ENCODE measurements around the gene GMPR. TPM values are rescaled to one million over a fixed set of nuclear protein-coding genes. Genes with fewer than 3 reads are reported as not detected.

The GMPR gene
- total and polyA plus RNA-seq, 10 donors: 5.4 to 37.4 (median 13.8) TPM

- Histone ChIP-seq H3K27me3 (replicated peaks in 1 of 7) (no peaks in the 10 kb centered on the region), H3K36me3 (peaks cover 0 to 7% (median 0%) of the 10 kb centered on the region in 6 donors), H3K4me3 (no peak overlapping the region), H3K4me1 (no peaks in the 10 kb centered on the region), H3K27ac (no peak overlapping the region), H3K9me3 (no peaks in the 10 kb centered on the region)
- intact Hi-C loops (cut with DNase I; ENCODE audit: low total_unique reads): no loop called here
- no peak for DNase-seq
- 56 to 81% (median 75%) methylated on average over 4 of the region's 4 CpGs for WGBS, 5 donors
- TF ChIP-seq POLR2A (IDR thresholded peaks at IDR 0.05): no peak
- TF ChIP-seq POLR2AphosphoS5 (IDR thresholded peaks at IDR 0.05): no peak
- no peak for TF ChIP-seq CTCF (IDR thresholded peaks at IDR 0.05 in 8 of 11, conservative IDR thresholded peaks at IDR 0.05 in 3 of 11)
Measured at GRCh38 chr6:16274483-16274882, 36.1 kb downstream of the GMPR start.

DNA sequence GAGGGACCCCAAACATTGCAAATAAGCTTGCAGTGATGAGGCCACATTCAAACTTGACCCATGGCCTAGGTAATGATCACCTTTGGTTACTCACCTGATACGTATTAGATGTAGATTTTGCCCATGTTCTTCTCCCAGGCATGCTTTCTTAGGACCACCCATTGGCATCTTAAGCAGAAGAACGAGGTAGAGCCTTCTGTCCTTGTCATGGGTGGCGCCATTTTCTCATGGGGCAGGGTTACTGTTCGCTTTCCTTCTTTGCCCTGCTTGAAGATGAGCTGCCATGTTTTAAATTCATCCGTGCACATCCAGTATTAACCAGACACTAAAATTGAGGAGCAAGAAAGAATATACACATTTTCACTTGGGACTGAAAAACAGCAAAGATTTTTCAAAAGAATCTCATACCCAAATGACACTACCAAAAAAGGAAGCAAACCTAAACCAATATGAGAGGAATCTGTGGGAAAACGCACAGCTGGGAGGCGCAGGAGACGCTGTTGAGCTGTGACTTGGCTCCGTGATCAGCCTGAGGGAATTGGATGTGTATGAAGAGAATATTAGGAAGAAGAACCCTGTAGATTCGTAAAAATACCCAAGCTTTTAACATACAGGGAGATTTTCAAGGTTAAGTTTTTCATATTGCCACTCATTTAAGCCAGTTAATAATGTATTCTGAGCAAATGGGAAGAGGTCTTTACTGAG lies 36.6 kb downstream of the GMPR start:
- Histone ChIP-seq H3K27me3 (replicated peaks in 1 of 7) (no peaks in the 10 kb centered on the region), H3K9me3 (no peaks in the 10 kb centered on the region), H3K4me3 (no peak overlapping the region), H3K4me1 (no peaks in the 10 kb centered on the region), H3K36me3 (peaks cover 0 to 7% (median 0%) of the 10 kb centered on the region in 6 donors), H3K27ac (no peak overlapping the region)
- 90 to 95% (median 92%) methylated on average over 10 of the region's 10 CpGs for WGBS, 5 donors
- DNase-seq: no peak
- intact Hi-C loops (cut with DNase I; ENCODE audit: low total_unique reads): no loop called here
- no peak for TF ChIP-seq POLR2A (IDR thresholded peaks at IDR 0.05)
- no peak for TF ChIP-seq POLR2AphosphoS5 (IDR thresholded peaks at IDR 0.05)
- no peak for TF ChIP-seq CTCF (IDR thresholded peaks at IDR 0.05 in 8 of 11, conservative IDR thresholded peaks at IDR 0.05 in 3 of 11)

DNA sequence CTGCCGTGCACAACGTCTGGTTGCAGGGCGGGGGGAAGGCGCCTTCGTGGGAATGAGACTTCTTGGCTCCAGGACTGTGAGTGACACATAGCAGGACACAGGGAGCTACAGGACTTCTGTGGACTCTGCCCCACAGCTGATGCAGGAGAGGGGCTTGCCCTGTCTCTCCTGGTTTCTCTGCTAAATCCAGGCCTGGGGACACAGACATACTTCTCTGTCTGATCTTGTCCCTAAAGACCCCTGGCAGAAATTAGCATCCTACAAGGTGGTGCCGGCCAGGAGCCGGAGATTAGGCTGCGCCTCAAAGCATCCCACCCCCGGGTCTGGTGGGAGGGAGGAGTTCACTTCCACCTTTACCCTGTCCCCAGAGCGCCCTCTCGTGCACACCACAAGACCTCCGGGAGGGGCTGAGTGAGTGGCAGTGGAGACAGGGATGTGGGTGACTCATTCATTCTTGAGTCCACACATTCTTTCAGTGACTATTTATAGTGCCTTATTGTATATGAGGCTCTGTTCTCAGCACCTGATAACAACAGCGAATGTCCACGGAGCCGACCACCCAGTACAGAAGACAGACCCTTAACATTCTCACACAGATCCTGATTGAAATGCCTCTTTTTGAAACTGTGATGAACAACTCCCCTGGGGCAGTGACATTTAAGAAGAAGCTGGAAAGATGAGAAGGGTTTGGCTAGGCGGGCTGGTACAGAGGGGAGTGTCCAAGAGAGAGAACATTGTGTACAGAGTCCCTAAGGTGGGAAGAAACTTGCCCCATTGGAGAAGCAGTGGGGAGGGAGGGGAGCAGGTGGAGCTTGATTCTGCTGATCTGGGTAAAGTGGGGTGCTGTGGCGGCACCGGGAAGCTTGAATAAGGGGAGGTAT lies 39.0 kb downstream of the GMPR start:
- H3K4me3 ChIP-seq: no peak overlapping the region
- H3K27me3 ChIP-seq (replicated peaks in 1 of 7): no peaks in the 10 kb centered on the region
- H3K9me3 ChIP-seq: no peaks in the 10 kb centered on the region
- peaks cover 0 to 7% (median 0%) of the 10 kb centered on the region in 6 donors for H3K36me3 ChIP-seq
- TF ChIP-seq POLR2AphosphoS5 (IDR thresholded peaks at IDR 0.05) (no peak), CTCF (IDR thresholded peaks at IDR 0.05 in 8 of 11, conservative IDR thresholded peaks at IDR 0.05 in 3 of 11) (no peak), POLR2A (IDR thresholded peaks at IDR 0.05) (no peak)
- no peak for DNase-seq
- H3K27ac ChIP-seq: no peak overlapping the region
- 69 to 77% (median 74%) methylated on average over 18 of the region's 18 CpGs for WGBS, 5 donors
- H3K4me1 ChIP-seq: no peaks in the 10 kb centered on the region
- intact Hi-C loops (cut with DNase I; ENCODE audit: low total_unique reads): no loop called here
